Embryonic facial prominence (tissue), 1 donor: ENCODE measurements around the gene SPACDR.
"Not testable (repeated sequence)": the region's sequence is repeated elsewhere in the genome, so short reads cannot be mapped to it uniquely, and the experiment has no call there.

Experiments used
- DNase-seq: peaks from one replicate; pipeline ENCODE4 v3.0.0-alpha.2; 2016; ENCODE audit errors: extremely low spot score

SPACDR gene

DNA sequence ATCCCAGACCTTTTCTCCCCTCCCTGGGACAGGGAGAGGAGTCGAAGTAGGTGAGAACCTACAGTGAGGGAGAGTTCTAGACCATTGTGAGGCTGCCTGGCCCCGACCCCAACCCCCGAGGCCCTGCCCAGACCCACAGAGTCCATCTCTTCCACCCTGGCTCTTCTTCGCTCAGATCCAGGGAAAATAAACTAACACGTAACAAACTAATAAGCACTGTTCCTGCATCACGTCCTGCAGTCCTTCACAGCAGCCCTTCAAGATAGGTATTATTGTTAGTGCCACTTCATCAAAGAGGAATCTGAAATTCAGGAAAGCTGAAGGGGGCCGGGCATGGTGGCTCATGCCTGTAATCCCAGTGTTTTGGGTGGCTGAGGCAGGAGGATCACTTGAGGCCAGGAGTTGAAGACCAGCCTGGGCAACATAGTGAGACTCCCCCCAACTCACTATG, at the start of gene SPACDR:
Gene SPACDR, minus strand, starts transcription at position 51 of the 451 bp plus-strand sequence. CDS start 235 bp downstream, outside the sequence.
- no peak for DNase-seq

- no peak for DNase-seq
These were observed 49.3 kb upstream of the SPACDR start for GRCh38 chr7:100513212-100513810.

- DNase-seq: no peak
These were observed 46.6 kb upstream of the SPACDR start for GRCh38 chr7:100510437-100511239.

DNA sequence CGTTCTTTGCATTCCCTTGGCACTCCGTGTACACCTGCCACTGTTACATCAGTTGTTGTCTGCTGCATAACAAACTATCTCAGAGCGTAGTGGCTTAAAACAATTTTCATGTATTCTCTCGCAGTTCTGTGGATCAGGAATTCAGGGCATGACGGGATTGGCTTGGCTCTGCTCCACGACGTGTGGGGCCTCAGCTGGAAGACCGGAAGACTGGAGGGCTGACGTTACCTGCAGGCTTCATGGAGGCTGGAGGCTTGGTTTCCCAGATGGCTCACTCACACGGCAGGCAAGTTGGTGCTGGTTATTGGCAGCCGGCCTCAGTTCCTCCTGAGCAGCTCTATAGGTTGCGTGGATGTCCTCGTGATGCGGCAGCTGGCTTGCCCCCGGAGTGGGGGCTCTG, 45.2 kb upstream of the SPACDR start:
- peak; percentile 34 for DNase-seq

- DNase-seq: no peak
These were observed 42.4 kb upstream of the SPACDR start for GRCh38 chr7:100506356-100506923.

- DNase-seq: no peak
These were observed 41.0 kb upstream of the SPACDR start for GRCh38 chr7:100504887-100505611.

DNA sequence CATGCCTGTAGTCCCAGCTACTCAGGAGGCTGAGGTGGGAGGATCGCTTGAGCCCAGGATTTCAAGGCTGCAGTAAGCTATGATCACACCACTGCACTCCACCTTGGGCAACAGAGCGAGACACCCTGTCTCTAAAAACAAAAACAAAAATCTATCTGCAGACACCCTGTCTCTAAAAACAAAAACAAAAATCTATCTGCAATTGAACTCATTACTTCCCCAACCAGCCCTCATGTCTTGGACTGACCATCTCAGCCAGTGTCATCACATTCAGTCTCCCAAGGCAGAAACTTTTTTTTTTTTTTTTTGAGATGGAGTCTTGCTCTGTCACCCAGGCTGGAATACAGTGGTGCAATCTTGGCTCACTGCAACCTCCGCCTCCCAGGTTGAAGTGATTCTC, 40.0 kb upstream of the SPACDR start:
- not testable (repeated sequence) for DNase-seq

GRCh38 chr7:100500743-100501142, 36.7 kb upstream of the SPACDR start:
- not testable (repeated sequence) for DNase-seq

DNA sequence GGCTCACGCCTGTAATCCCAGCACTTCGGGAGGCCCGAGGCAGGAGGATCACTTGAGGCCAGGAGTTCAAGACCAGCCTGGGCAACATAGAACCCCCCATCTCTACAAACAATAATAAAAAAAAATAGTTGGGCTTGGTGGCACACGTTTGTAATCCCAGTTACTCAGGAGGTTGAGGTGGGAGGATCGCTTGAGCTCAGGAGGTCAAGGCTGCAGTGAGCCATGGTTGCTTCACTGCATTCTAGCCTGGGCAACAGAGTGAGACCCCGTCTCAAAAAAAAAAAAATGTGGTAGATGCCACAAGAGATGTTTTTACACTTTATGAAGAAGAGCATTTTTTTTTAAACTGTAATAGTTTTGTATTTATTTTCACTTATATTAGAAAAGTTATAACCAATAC, 32.4 kb upstream of the SPACDR start:
- no peak for DNase-seq

- DNase-seq: no peak
These were observed 29.6 kb upstream of the SPACDR start for GRCh38 chr7:100493476-100494264.

- DNase-seq: no peak
These were observed 28.8 kb upstream of the SPACDR start for GRCh38 chr7:100492738-100493475.

DNA sequence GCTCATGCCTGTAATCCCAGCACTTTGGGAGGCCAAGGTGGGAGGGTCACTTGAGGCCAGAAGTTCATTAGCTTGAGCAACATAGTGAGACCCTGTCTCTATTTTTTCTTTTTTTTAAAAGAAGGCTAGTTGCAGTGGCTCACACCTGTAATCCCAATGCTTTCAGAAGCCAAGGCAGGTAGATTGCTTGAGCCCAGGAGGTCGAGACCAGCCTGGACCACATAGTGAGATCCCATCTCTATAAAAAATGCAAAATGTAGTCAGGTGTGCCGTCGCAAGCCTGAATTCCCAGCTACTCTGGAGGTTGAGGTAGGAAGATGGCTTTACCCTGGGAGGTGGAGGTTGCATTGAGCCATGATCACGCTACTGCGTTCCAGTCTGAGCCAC, 27.1 kb upstream of the SPACDR start:
- DNase-seq: no peak

DNA sequence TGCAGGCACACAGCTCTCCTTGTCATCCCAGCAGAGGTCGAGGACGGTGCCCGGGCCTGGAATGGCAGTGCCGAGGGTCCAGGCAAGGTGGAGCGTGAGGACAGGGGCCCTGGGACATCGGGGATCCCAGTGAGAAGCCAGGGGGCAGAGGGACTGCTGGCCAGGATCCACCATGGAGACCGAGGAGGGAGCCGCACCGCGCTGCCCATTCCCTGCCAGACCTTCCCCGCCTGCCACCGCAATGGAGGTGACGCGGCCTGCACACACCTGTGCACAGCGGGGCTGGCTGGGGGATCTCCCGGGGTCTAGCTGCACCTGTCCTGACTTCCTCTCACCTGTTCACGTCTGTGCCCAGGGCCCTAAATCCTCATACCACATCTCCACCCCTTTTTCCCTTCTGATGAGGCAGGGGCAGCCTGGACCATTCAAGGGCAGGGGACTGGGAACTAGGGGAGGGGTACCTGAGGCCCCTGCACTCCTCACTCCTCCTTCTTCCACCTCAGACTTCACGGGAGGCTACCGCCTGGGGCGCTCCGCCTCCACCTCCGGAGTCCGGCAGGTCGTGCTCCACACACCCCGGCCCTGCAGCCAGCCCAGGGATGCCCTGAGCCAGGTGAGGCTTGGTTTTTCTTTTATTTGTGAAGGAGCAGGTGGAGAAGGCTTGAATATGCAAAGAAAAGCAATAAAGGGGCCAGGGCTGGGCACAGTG, 26.6 kb upstream of the SPACDR start:
- no peak for DNase-seq

- peak; percentile 91 for DNase-seq
These were observed 25.8 kb upstream of the SPACDR start for GRCh38 chr7:100489824-100490223.

GRCh38 chr7:100489121-100489520, 25.1 kb upstream of the SPACDR start:
- DNase-seq: no peak

DNA sequence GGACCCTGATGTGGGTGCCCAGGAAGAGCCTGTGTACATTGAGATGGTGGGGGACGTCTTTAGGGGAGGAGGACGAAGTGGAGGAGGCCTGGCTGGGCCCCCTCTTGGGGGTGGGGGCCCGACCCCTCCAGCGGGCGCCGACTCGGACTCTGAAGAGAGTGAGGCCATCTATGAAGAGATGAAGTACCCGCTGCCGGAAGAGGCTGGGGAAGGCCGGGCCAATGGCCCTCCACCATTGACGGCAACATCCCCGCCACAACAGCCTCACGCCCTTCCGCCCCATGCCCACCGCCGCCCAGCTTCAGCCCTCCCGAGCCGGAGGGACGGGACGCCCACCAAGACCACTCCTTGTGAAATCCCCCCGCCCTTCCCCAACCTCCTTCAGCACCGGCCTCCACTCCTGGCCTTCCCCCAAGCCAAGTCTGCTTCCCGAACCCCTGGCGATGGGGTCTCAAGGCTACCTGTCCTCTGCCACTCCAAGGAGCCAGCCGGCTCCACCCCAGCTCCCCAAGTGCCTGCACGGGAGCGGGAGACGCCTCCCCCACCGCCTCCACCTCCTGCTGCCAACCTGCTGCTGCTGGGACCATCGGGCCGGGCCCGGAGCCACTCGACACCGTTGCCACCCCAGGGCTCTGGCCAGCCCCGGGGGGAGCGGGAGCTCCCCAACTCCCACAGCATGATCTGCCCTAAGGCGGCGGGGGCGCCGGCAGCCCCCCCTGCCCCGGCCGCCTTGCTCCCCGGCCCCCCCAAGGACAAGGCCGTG, 24.5 kb upstream of the SPACDR start:
- no peak for DNase-seq

DNA sequence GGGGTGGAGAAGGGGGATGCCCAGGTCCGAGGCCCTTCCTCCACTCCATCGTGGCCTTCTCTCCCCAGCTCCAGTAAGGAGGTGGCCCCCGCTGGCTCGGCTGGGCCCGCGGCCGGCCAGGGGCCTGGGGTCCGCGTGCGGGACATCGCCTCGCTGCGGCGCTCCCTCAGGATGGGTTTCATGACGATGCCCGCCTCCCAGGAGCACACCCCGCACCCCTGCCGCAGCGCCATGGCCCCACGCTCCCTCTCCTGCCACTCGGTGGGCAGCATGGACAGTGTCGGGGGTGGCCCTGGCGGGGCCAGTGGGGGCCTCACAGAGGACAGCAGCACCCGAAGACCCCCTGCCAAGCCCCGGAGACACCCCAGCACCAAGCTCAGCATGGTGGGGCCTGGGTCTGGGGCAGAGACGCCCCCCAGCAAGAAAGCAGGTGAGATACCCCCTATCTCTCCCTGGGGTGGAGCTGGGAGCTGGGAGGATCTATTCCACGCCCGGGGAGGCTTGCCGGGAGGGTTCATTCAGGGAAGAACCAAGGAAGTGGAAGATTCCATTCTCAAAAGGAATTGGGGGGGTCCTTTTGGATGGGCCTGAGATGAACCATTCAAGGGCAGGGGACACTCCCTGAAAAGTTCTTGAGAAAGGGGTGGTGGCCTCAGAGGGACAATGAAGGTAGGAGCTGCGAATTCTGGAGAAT, 22.8 kb upstream of the SPACDR start:
- no peak for DNase-seq

DNA sequence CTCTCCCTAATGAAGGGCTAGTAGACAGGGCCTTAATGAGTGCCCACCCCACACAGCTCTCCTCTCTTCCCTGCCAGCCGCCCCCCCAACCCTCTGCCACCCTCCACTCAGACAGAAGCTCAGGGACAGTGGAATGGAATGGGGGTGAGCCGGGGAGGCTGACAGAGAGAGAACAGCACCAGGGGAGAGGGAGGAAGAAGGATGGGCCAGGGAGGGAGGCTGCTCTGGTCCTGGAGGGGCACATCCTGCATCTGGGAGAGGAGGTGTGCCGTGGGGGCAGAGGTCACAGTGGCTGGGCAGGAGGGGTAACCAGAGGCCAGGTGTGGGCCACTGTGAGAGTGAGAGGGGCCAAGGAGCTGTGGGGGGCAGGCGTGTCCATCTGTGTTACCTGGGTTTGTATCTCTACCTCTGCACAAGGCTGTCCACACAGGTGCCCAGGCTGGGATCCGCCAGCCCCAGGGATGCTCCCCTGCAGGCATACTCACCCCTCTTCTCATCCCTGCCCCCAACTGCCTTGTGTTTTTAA, 22.1 kb upstream of the SPACDR start:
- DNase-seq: no peak
